ENCODE measurements around the gene FGGY. TPM values are rescaled to one million over a fixed set of nuclear protein-coding genes. Genes with fewer than 3 reads are reported as not detected.

The FGGY gene
- total RNA-seq, 4 donors from 2014 or later = 20.6 to 138 (median 32.8) TPM

- H3K27ac ChIP-seq = no peak overlapping the region
- no peaks in the 10 kb centered on the region for H3K27me3 ChIP-seq
- TF ChIP-seq POLR2A (IDR thresholded peaks at IDR 0.05) = no peak
- no peak for TF ChIP-seq CTCF (IDR thresholded peaks at IDR 0.05)
- no peaks in the 10 kb centered on the region for H3K36me3 ChIP-seq
- H3K4me3 ChIP-seq = no peak overlapping the region
- no peaks in the 10 kb centered on the region for H3K9me3 ChIP-seq
- H3K4me1 ChIP-seq = no peaks in the 10 kb centered on the region
- no peak for DNase-seq
- intact Hi-C loops (cut with DNase I; ENCODE audit: low total_unique reads) = no loop called here
These were observed 18.1 kb downstream of the FGGY start for GRCh38 chr1:59314776-59315528.

GRCh38 chr1:59315529-59316463 is 18.9 kb downstream of the FGGY start:
- no peaks in the 10 kb centered on the region for H3K27me3 ChIP-seq
- H3K27ac ChIP-seq = peak overlapping the region; percentile 42 to 66
- intact Hi-C loops (cut with DNase I; ENCODE audit: low total_unique reads) = no loop called here
- no peaks in the 10 kb centered on the region for H3K36me3 ChIP-seq
- DNase-seq = no peak
- TF ChIP-seq CTCF (IDR thresholded peaks at IDR 0.05) = no peak
- no peak for TF ChIP-seq POLR2A (IDR thresholded peaks at IDR 0.05)
- no peak overlapping the region for H3K4me3 ChIP-seq
- no peaks in the 10 kb centered on the region for H3K4me1 ChIP-seq
- H3K9me3 ChIP-seq = no peaks in the 10 kb centered on the region

GRCh38 chr1:59316497-59317128 is 19.7 kb downstream of the FGGY start:
- intact Hi-C loops (cut with DNase I; ENCODE audit: low total_unique reads) = no loop called here
- Histone ChIP-seq H3K27me3 (no peaks in the 10 kb centered on the region), H3K9me3 (no peaks in the 10 kb centered on the region), H3K4me3 (no peak overlapping the region), H3K27ac (peak overlapping the region; percentile 42 to 66), H3K4me1 (no peaks in the 10 kb centered on the region), H3K36me3 (no peaks in the 10 kb centered on the region)
- DNase-seq = no peak
- TF ChIP-seq CTCF (IDR thresholded peaks at IDR 0.05) (no peak), POLR2A (IDR thresholded peaks at IDR 0.05) (no peak)

GRCh38 chr1:59317343-59317742 is 20.4 kb downstream of the FGGY start:
- no peaks in the 10 kb centered on the region for H3K36me3 ChIP-seq
- no peaks in the 10 kb centered on the region for H3K4me1 ChIP-seq
- intact Hi-C loops (cut with DNase I; ENCODE audit: low total_unique reads) = no loop called here
- no peaks in the 10 kb centered on the region for H3K27me3 ChIP-seq
- H3K27ac ChIP-seq = peak overlapping the region in 1 of 2 donors; percentile 66
- no peak overlapping the region for H3K4me3 ChIP-seq
- DNase-seq = no peak
- no peaks in the 10 kb centered on the region for H3K9me3 ChIP-seq
- TF ChIP-seq POLR2A (IDR thresholded peaks at IDR 0.05) (no peak), CTCF (IDR thresholded peaks at IDR 0.05) (no peak)

Measured in uterus (tissue), 4 donors.